IMR-90 (cell line): Measurements from ENCODE around the gene CACNA2D1. TPM values are rescaled to one million over a fixed set of nuclear protein-coding genes. Genes with fewer than 3 reads are reported as not detected.

Source experiments
- ATAC-seq: fragments of 200-7000 bp; cut with Tn5 transposase; 2 replicates; pipeline ENCODE4 v1.9.1; 2020; ENCODE audit warnings: low read depth, mild to moderate bottlenecking, moderate library complexity
- BruUV-seq: library from RNA; stranded (reverse); fragments of 400-500 nt; replicated peaks from 2 replicates; lab custom pipeline; 2021; lab: Mats Ljungman, UMichigan
- CTCF ChIA-PET: fragments of 300-600 bp; formaldehyde crosslinking; extraction: SDS; loops from one replicate; lab custom pipeline; 2021; ENCODE audit warnings: antibody characterized with exemption; lab: Yijun Ruan, JAX
- POLR2A ChIA-PET: fragments of 300-600 bp; sonication (Branson Sonifier 250); formaldehyde crosslinking; loops from one replicate; lab custom pipeline; 2022; ENCODE audit warnings: antibody characterized with exemption; ENCODE audit not compliant: unreplicated experiment; lab: Charles Lee
- DNase-seq: peaks from one replicate; pipeline ENCODE4 v3.0.0; 2013
- H2AFZ ChIP-seq: replicated peaks from 2 replicates; pipeline ENCODE3; 2013; ENCODE audit warnings: low read length, mild to moderate bottlenecking; ENCODE audit not compliant: poor library complexity
- H2AK5ac ChIP-seq: 2 replicates; pipeline ENCODE4 v1.6.1; 2013; ENCODE audit warnings: low read depth, low read length, inconsistent platforms
- H2AK9ac ChIP-seq: replicated peaks from 2 replicates; pipeline ENCODE3; 2013; ENCODE audit warnings: mild to moderate bottlenecking, low read depth, low read length, moderate library complexity; ENCODE audit not compliant: poor library complexity
- H2BK120ac ChIP-seq: 2 replicates; pipeline ENCODE4 v1.6.1; 2013; ENCODE audit warnings: low read depth, low read length, inconsistent platforms
- H2BK15ac ChIP-seq: 3 replicates; pipeline ENCODE4 v1.6.1; 2013; ENCODE audit warnings: low read depth, low read length, inconsistent platforms
- H2BK20ac ChIP-seq: 2 replicates; pipeline ENCODE4 v1.6.1; 2013; ENCODE audit warnings: low read depth, mild to moderate bottlenecking, inconsistent platforms, low read length, moderate library complexity
- H2BK5ac ChIP-seq: 2 replicates; pipeline ENCODE4 v1.6.1; 2013; ENCODE audit warnings: mild to moderate bottlenecking, low read depth, low read length, inconsistent platforms; ENCODE audit not compliant: poor library complexity, severe bottlenecking
- H3K14ac ChIP-seq: replicated peaks from 2 replicates; pipeline ENCODE4 v1.6.1; 2013; ENCODE audit warnings: low read depth, low read length, inconsistent platforms
- H3K18ac ChIP-seq: 2 replicates; pipeline ENCODE4 v1.6.1; 2013; ENCODE audit warnings: low read depth, low read length, control low read depth
- H3K23ac ChIP-seq: 2 replicates; pipeline ENCODE4 v1.6.1; 2013; ENCODE audit warnings: low read depth, low read length, inconsistent platforms
- H3K27ac ChIP-seq: 2 replicates; pipeline ENCODE4 v1.5.1; 2013; ENCODE audit warnings: mild to moderate bottlenecking, control low read depth, low read length; ENCODE audit not compliant: insufficient read depth
- H3K27me3 ChIP-seq: 2 replicates; pipeline ENCODE4 v1.6.1; 2013; ENCODE audit warnings: low read length; ENCODE audit not compliant: control insufficient read depth, insufficient read depth
- H3K36me3 ChIP-seq: 2 replicates; pipeline ENCODE4 v1.6.1; 2013; ENCODE audit warnings: low read length, mixed read lengths; ENCODE audit not compliant: control insufficient read depth, insufficient read depth
- H3K4ac ChIP-seq: 2 replicates; pipeline ENCODE4 v1.6.1; 2013; ENCODE audit warnings: low read depth, low read length, inconsistent platforms
- H3K4me1 ChIP-seq: 2 replicates; pipeline ENCODE4 v1.6.1; 2013; ENCODE audit warnings: low read length, mixed read lengths; ENCODE audit not compliant: control insufficient read depth, insufficient read depth
- H3K4me2 ChIP-seq: 2 replicates; pipeline ENCODE4 v1.6.1; 2013; ENCODE audit warnings: low read depth, mild to moderate bottlenecking, control low read depth, low read length, moderate library complexity
- H3K4me3 ChIP-seq: 2 replicates; pipeline ENCODE4 v1.5.1; 2013; ENCODE audit warnings: low read depth, mild to moderate bottlenecking, control low read depth, low read length, moderate library complexity; ENCODE audit not compliant: insufficient read depth
- H3K56ac ChIP-seq: 2 replicates; pipeline ENCODE4 v1.6.1; 2013; ENCODE audit warnings: low read length, inconsistent platforms; ENCODE audit not compliant: insufficient read depth; ENCODE audit errors: extremely low read depth
- H3K79me1 ChIP-seq, 2 experiments: 2 replicates each; pipeline ENCODE4 v1.6.1; 2013; ENCODE audit warnings: low read length in 2 of 2, inconsistent platforms in 1 of 2, low read depth in 1 of 2
- H3K9ac ChIP-seq: 2 replicates; pipeline ENCODE4 v1.6.1; 2013; ENCODE audit warnings: low read depth, low read length, control low read depth
- H3K9me1 ChIP-seq: 2 replicates; pipeline ENCODE4 v1.6.1; 2013; ENCODE audit warnings: low read length, inconsistent platforms; ENCODE audit not compliant: insufficient read depth
- H3K9me3 ChIP-seq: 2 replicates; pipeline ENCODE4 v1.6.1; 2013; ENCODE audit warnings: low read length; ENCODE audit not compliant: control insufficient read depth, insufficient read depth
- H4K20me1 ChIP-seq: 2 replicates; pipeline ENCODE4 v1.6.1; 2013; ENCODE audit warnings: low read length, inconsistent platforms; ENCODE audit not compliant: insufficient read depth
- H4K5ac ChIP-seq: 2 replicates; pipeline ENCODE4 v1.6.1; 2013; ENCODE audit warnings: mild to moderate bottlenecking, low read depth, low read length, control low read depth
- H4K8ac ChIP-seq, 2 experiments: 2 replicates each; pipeline ENCODE4 v1.6.1; 2013; ENCODE audit warnings: low read depth in 2 of 2, low read length in 2 of 2, control low read depth in 1 of 2, inconsistent platforms in 1 of 2
- H4K91ac ChIP-seq: 2 replicates; pipeline ENCODE4 v1.6.1; 2013; ENCODE audit warnings: low read depth, low read length, inconsistent platforms; ENCODE audit not compliant: insufficient read depth
- BHLHE40 ChIP-seq: fragments of 150-350 bp; IDR thresholded peaks from 2 replicates; pipeline ENCODE4 v1.6.1; 2016; ENCODE audit warnings: mild to moderate bottlenecking, low read depth, low read length
- CEBPB ChIP-seq: IDR thresholded peaks from 2 replicates; pipeline ENCODE4 v1.6.1; 2012; ENCODE audit warnings: low read depth, low read length, improper control_type of control experiment
- CHD1 ChIP-seq: IDR thresholded peaks from 2 replicates; pipeline ENCODE4 v1.6.1; 2012; ENCODE audit warnings: low read depth, low read length, improper control_type of control experiment
- FOS ChIP-seq: fragments of 150-350 bp; IDR thresholded peaks from 2 replicates; pipeline ENCODE4 v1.6.1; 2016; ENCODE audit warnings: low read depth, low read length
- MAFK ChIP-seq: IDR thresholded peaks from 2 replicates; pipeline ENCODE4 v1.6.1; 2012; ENCODE audit warnings: low read depth, low read length, improper control_type of control experiment
- MAZ ChIP-seq: IDR thresholded peaks from 2 replicates; pipeline ENCODE4 v1.6.1; 2012; ENCODE audit warnings: low read depth, mild to moderate bottlenecking, low read length, improper control_type of control experiment, moderate library complexity, borderline replicate concordance
- MXI1 ChIP-seq: IDR thresholded peaks from 2 replicates; pipeline ENCODE4 v1.6.1; 2012; ENCODE audit warnings: low read depth, mild to moderate bottlenecking, low read length, moderate library complexity, borderline replicate concordance
- NFE2L2 ChIP-seq: fragments of 150-350 bp; IDR thresholded peaks from 2 replicates; pipeline ENCODE4 v1.6.1; 2016; ENCODE audit warnings: low read depth, mild to moderate bottlenecking, low read length
- POLR2A ChIP-seq: IDR thresholded peaks from 2 replicates; pipeline ENCODE4 v1.6.1; 2012; ENCODE audit warnings: mild to moderate bottlenecking, low read depth, low read length
- RAD21 ChIP-seq: IDR thresholded peaks from 2 replicates; pipeline ENCODE4 v1.6.1; 2012; ENCODE audit warnings: low read length, improper control_type of control experiment
- RCOR1 ChIP-seq: IDR thresholded peaks from 2 replicates; pipeline ENCODE4 v1.6.1; 2012; ENCODE audit warnings: mild to moderate bottlenecking, low read length, improper control_type of control experiment; ENCODE audit not compliant: insufficient replicate concordance
- RFX5 ChIP-seq: IDR thresholded peaks from 2 replicates; pipeline ENCODE4 v1.8.0; 2012; ENCODE audit warnings: low read depth, mild to moderate bottlenecking, low read length, moderate library complexity
- SMC3 ChIP-seq: fragments of 150-350 bp; IDR thresholded peaks from 2 replicates; pipeline ENCODE4 v1.6.1; 2016; ENCODE audit warnings: low read depth, mild to moderate bottlenecking, antibody characterized with exemption, low read length, moderate library complexity
- dilution Hi-C: fragments of 300-500 bp; cut with HindIII; formaldehyde crosslinking; loops from one replicate; pipeline ENCODE4 v1.14.3; 2018; ENCODE audit warnings: low sequenced_read_pairs; ENCODE audit not compliant: unreplicated experiment
- in situ Hi-C: fragments of 300-500 bp; cut with MboI; formaldehyde crosslinking; loops from 3 replicates; pipeline ENCODE4 v1.14.3; 2019; ENCODE audit warnings: low sequenced_read_pairs, inconsistent platforms, mixed read lengths
- intact Hi-C: fragments of 100-400 bp; cut with micrococcal nuclease; formaldehyde crosslinking; loops from 2 replicates; pipeline ENCODE4 v1.10.0; 2022
- polyA plus RNA-seq, 3 experiments: library from polyadenylated mRNA; depleted of rRNA; stranded (reverse); fragments of >200 nt; gene quantifications; 2 replicates each; pipeline ENCODE4 v1.2.3, GENCODE V29; 2012; ENCODE audit warnings: low replicate concordance in 1 of 3
- total RNA-seq: library from RNA; depleted of rRNA; stranded (reverse); fragments of >200 nt; gene quantifications from 2 replicates; pipeline ENCODE4 v1.2.3, GENCODE V29; 2012
- TF ChIP-seq, protein P1 (sequence below): fragments of 150-350 bp; IDR thresholded peaks from 2 replicates; pipeline ENCODE4 v1.6.1; 2017; ENCODE audit warnings: mild to moderate bottlenecking, antibody characterized with exemption, low read length, low read depth
- TF ChIP-seq, protein P2 (sequence below): fragments of 150-350 bp; IDR thresholded peaks from 2 replicates; pipeline ENCODE4 v1.6.1; 2016; ENCODE audit warnings: low read depth, mild to moderate bottlenecking, low read length, moderate library complexity, borderline replicate concordance
- TF ChIP-seq, protein P3 (sequence below): conservative IDR thresholded peaks from 2 replicates; pipeline ENCODE4 v1.5.1; 2012; ENCODE audit warnings: mild to moderate bottlenecking, low read depth, low read length, improper control_type of control experiment

CACNA2D1 gene
- total and polyA plus RNA-seq, 2 of the 4 experiments (the other 2 are of a cell fraction): 5.8 to 21.9 TPM

DNA sequence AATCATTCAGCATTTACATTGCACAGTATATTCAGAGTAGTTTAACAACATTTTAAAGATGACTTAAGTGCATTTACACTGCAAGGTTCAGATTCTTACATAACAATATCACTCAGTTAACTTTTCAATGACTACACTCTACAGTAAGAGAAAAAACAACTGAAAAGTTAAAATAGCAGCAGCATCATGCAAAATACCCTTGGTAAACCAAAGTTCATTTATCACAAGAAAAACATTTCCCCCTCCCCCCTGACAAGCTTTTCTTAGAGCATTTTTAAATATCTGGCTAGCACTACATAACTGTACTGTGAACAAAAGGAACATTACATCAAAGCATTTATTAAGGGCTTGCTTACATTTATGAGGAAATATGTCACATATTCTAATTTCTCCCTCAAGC is 494.3 kb downstream of the CACNA2D1 start:
- Histone ChIP-seq H4K20me1 (no peaks in the 10 kb centered on the region), H3K9me3 (no peaks in the 10 kb centered on the region), H2BK120ac (no peak overlapping the region), H2AFZ (no peak overlapping the region), H3K27me3 (no peaks in the 10 kb centered on the region), H3K23ac (no peak overlapping the region), H4K8ac (no peak overlapping the region), H3K56ac (no peak overlapping the region), H3K4me2 (no peak overlapping the region), H2BK20ac (no peak overlapping the region), H3K9ac (no peak overlapping the region), H2BK5ac (no peak overlapping the region), H3K4ac (no peak overlapping the region), H2AK5ac (no peak overlapping the region), H3K14ac (no peak overlapping the region), H2BK15ac (no peak overlapping the region), H3K79me1 (no peaks in the 10 kb centered on the region), H3K4me1 (no peaks in the 10 kb centered on the region), H3K4me3 (no peak overlapping the region), H4K91ac (no peak overlapping the region), H4K5ac (no peak overlapping the region), H3K18ac (no peak overlapping the region), H3K9me1 (no peaks in the 10 kb centered on the region), H2AK9ac (no peak overlapping the region), H3K36me3 (no peaks in the 10 kb centered on the region), H3K27ac (no peak overlapping the region)
- BruUV-seq: no TSS peak
- no peak for ATAC-seq
- TF ChIP-seq, protein P1, sequence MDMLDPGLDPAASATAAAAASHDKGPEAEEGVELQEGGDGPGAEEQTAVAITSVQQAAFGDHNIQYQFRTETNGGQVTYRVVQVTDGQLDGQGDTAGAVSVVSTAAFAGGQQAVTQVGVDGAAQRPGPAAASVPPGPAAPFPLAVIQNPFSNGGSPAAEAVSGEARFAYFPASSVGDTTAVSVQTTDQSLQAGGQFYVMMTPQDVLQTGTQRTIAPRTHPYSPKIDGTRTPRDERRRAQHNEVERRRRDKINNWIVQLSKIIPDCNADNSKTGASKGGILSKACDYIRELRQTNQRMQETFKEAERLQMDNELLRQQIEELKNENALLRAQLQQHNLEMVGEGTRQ: no peak
- TF ChIP-seq RAD21 (no peak), POLR2A (no peak), FOS (no peak), CEBPB (no peak), CHD1 (no peak), MAFK (no peak), MAZ (no peak), SMC3 (no peak), RFX5 (no peak), RCOR1 (no peak), MXI1 (no peak), NFE2L2 (no peak), BHLHE40 (no peak)
- TF ChIP-seq, protein P2, sequence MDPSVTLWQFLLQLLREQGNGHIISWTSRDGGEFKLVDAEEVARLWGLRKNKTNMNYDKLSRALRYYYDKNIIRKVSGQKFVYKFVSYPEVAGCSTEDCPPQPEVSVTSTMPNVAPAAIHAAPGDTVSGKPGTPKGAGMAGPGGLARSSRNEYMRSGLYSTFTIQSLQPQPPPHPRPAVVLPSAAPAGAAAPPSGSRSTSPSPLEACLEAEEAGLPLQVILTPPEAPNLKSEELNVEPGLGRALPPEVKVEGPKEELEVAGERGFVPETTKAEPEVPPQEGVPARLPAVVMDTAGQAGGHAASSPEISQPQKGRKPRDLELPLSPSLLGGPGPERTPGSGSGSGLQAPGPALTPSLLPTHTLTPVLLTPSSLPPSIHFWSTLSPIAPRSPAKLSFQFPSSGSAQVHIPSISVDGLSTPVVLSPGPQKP: no peak
- TF ChIP-seq, protein P3, sequence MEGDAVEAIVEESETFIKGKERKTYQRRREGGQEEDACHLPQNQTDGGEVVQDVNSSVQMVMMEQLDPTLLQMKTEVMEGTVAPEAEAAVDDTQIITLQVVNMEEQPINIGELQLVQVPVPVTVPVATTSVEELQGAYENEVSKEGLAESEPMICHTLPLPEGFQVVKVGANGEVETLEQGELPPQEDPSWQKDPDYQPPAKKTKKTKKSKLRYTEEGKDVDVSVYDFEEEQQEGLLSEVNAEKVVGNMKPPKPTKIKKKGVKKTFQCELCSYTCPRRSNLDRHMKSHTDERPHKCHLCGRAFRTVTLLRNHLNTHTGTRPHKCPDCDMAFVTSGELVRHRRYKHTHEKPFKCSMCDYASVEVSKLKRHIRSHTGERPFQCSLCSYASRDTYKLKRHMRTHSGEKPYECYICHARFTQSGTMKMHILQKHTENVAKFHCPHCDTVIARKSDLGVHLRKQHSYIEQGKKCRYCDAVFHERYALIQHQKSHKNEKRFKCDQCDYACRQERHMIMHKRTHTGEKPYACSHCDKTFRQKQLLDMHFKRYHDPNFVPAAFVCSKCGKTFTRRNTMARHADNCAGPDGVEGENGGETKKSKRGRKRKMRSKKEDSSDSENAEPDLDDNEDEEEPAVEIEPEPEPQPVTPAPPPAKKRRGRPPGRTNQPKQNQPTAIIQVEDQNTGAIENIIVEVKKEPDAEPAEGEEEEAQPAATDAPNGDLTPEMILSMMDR: no peak
- ChIA-PET POLR2A (no interaction called here), CTCF (no interaction called here)
- dilution Hi-C loops: no loop called here
- in situ Hi-C loops: no loop called here
- intact Hi-C loops: no loop called here
- no peak for DNase-seq
